ENCODE data around the gene NR2C2. TPM values are rescaled to one million over a fixed set of nuclear protein-coding genes. Genes with fewer than 3 reads are reported as not detected.

NR2C2 gene
- total and polyA plus RNA-seq, 8 donors: 37.7 to 65.4 (median 55.8) TPM

DNA sequence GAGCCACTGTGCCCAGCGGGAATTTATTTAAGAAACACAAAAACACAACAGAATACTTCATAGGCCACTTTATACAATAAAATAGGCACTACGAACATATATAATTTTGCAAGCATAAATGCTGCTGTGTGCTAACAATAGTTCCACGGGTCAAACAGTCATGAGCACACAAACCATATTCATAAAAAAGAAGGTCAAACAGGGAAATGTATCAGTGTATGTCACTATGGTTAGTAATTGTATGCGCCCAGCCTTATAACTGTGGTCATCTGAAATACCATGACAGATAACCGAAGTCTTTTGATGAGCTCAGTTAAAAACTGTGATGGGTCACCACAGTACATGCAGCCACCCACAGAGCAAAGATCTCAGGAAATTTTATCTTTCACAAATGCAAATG, 38.1 kb upstream of the NR2C2 start:
- ATAC-seq: no peak
- H3K9me3 ChIP-seq: no peaks in the 10 kb centered on the region
- peaks cover 0 to 4% of the 10 kb centered on the region in 2 donors for H3K36me3 ChIP-seq
- no peaks in the 10 kb centered on the region for H3K27me3 ChIP-seq
- H3K27ac ChIP-seq: no peak overlapping the region
- TF ChIP-seq, protein P1, sequence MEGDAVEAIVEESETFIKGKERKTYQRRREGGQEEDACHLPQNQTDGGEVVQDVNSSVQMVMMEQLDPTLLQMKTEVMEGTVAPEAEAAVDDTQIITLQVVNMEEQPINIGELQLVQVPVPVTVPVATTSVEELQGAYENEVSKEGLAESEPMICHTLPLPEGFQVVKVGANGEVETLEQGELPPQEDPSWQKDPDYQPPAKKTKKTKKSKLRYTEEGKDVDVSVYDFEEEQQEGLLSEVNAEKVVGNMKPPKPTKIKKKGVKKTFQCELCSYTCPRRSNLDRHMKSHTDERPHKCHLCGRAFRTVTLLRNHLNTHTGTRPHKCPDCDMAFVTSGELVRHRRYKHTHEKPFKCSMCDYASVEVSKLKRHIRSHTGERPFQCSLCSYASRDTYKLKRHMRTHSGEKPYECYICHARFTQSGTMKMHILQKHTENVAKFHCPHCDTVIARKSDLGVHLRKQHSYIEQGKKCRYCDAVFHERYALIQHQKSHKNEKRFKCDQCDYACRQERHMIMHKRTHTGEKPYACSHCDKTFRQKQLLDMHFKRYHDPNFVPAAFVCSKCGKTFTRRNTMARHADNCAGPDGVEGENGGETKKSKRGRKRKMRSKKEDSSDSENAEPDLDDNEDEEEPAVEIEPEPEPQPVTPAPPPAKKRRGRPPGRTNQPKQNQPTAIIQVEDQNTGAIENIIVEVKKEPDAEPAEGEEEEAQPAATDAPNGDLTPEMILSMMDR (IDR thresholded peaks at IDR 0.05): no peak
- no peaks in the 10 kb centered on the region for H3K4me1 ChIP-seq
- no peak overlapping the region for H3K4me3 ChIP-seq
- intact Hi-C loops (cut with DNase I): no loop called here
- no peak for DNase-seq

DNA sequence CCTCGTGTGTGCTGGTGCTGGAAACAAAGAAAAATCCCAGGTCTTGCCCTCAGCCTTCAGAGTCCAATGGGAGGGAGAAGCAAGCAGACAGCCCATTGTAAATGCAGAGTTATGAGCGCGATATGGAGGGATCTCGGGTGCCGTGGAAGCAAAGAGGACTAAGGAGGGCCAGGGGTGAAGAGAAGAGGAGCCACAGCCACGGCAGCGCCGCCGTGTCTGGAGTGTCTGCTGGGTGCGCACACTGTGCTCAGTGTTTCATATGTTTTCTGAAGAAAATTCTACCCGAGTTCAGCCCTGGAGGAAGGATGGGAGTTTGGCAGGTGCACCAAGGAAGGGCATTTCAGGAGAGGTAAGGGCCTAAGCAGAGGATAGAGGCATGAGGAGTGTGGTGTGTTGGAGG, 35.7 kb upstream of the NR2C2 start:
- intact Hi-C loops (cut with DNase I): no loop called here
- ATAC-seq: no peak
- DNase-seq: no peak
- Histone ChIP-seq H3K27me3 (no peaks in the 10 kb centered on the region), H3K27ac (no peak overlapping the region), H3K36me3 (peaks cover 0 to 9% of the 10 kb centered on the region in 2 donors), H3K4me3 (no peak overlapping the region), H3K9me3 (no peaks in the 10 kb centered on the region), H3K4me1 (no peaks in the 10 kb centered on the region)
- TF ChIP-seq, protein P1 (IDR thresholded peaks at IDR 0.05): no peak

- H3K4me1 ChIP-seq: no peaks in the 10 kb centered on the region
- H3K36me3 ChIP-seq: peaks cover 0 to 9% of the 10 kb centered on the region in 2 donors
- ATAC-seq (no peak), DNase-seq (no peak)
- H3K27ac ChIP-seq: no peak overlapping the region
- TF ChIP-seq, protein P1 (IDR thresholded peaks at IDR 0.05): no peak
- H3K27me3 ChIP-seq: no peaks in the 10 kb centered on the region
- no peak overlapping the region for H3K4me3 ChIP-seq
- no peaks in the 10 kb centered on the region for H3K9me3 ChIP-seq
- intact Hi-C loops (cut with DNase I): no loop called here
Measured at GRCh38 chr3:14913071-14913925, 34.1 kb upstream of the NR2C2 start.

GRCh38 chr3:14913926-14914778, 33.2 kb upstream of the NR2C2 start:
- no peak overlapping the region for H3K4me3 ChIP-seq
- DNase-seq (no peak), ATAC-seq (no peak)
- H3K27ac ChIP-seq: no peak overlapping the region
- H3K27me3 ChIP-seq: no peaks in the 10 kb centered on the region
- H3K4me1 ChIP-seq: no peaks in the 10 kb centered on the region
- TF ChIP-seq, protein P1 (IDR thresholded peaks at IDR 0.05): no peak
- intact Hi-C loops (cut with DNase I): no loop called here
- peaks cover 0 to 9% of the 10 kb centered on the region in 2 donors for H3K36me3 ChIP-seq
- no peaks in the 10 kb centered on the region for H3K9me3 ChIP-seq

DNA sequence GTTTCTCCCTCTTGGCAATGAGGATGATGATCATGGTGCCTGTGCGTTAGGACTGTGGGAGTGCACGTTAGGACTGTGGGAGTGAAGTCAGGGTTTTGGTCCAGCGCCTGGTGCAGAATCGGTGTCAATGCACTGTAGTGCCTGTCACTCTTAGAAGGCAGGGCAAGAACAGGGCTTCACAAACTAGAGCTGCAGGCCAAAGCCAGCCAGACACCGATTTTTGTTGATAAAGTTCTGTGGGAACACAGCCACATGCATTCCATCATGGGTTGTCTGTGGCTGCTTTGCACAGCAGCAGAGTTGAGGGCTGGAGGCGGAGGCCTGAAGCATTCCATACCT, 32.6 kb upstream of the NR2C2 start:
- ATAC-seq: no peak
- Histone ChIP-seq H3K9me3 (no peaks in the 10 kb centered on the region), H3K4me1 (no peaks in the 10 kb centered on the region), H3K27me3 (no peaks in the 10 kb centered on the region), H3K27ac (no peak overlapping the region), H3K36me3 (peaks cover 0 to 9% of the 10 kb centered on the region in 2 donors), H3K4me3 (no peak overlapping the region)
- intact Hi-C loops (cut with DNase I): loop anchor here in 1 of 2 donors (5.0 kb wide), 1 partner anchor 242 kb away; no protein-coding TSS in a partner anchor
- TF ChIP-seq, protein P1 (IDR thresholded peaks at IDR 0.05): no peak
- DNase-seq: no peak
